GM08714 (cell line): ENCODE data around the gene KRT16.
"Not testable (repeated sequence)": the region's sequence is repeated elsewhere in the genome, so short reads cannot be mapped to it uniquely, and the experiment has no call there.

Experiments
- H3K4me3 ChIP-seq: fragments of 200-500 bp; sonication (Bioruptor generic); 2 replicates; pipeline ENCODE4 v1.5.1; 2014; ENCODE audit warnings: mild to moderate bottlenecking, low read length, inconsistent platforms
- ZNF274 ChIP-seq: IDR thresholded peaks from 2 replicates; pipeline ENCODE4 v1.6.1; 2012; ENCODE audit warnings: mild to moderate bottlenecking, low read depth, low read length

Gene KRT16

GRCh38 chr17:41651625-41652460, 39.3 kb upstream of the KRT16 start:
- H3K4me3 ChIP-seq, result no peak overlapping the region
- no peak for TF ChIP-seq ZNF274

GRCh38 chr17:41650794-41651624, 38.4 kb upstream of the KRT16 start:
- TF ChIP-seq ZNF274, result no peak
- no peak overlapping the region for H3K4me3 ChIP-seq

- TF ChIP-seq ZNF274, result no peak
Observed at GRCh38 chr17:41649923-41650519, 37.5 kb upstream of the KRT16 start.

GRCh38 chr17:41648411-41649195, 36.0 kb upstream of the KRT16 start:
- no peak overlapping the region for H3K4me3 ChIP-seq
- TF ChIP-seq ZNF274, result no peak

More at GRCh38 chr17:41649923-41650519, 37.5 kb upstream of the KRT16 start:
- H3K4me3 ChIP-seq, result no peak overlapping the region

- no peak overlapping the region for H3K4me3 ChIP-seq
- no peak for TF ChIP-seq ZNF274
Observed at GRCh38 chr17:41647940-41648410, 35.4 kb upstream of the KRT16 start.

GRCh38 chr17:41647038-41647813, 34.7 kb upstream of the KRT16 start:
- TF ChIP-seq ZNF274, result no peak
- no peak overlapping the region for H3K4me3 ChIP-seq

- H3K4me3 ChIP-seq, result no peak overlapping the region
- TF ChIP-seq ZNF274, result no peak
Observed at GRCh38 chr17:41642252-41643156, 29.9 kb upstream of the KRT16 start.

- H3K4me3 ChIP-seq, result not testable (repeated sequence)
Observed at GRCh38 chr17:41640596-41640995, 28.0 kb upstream of the KRT16 start.

DNA sequence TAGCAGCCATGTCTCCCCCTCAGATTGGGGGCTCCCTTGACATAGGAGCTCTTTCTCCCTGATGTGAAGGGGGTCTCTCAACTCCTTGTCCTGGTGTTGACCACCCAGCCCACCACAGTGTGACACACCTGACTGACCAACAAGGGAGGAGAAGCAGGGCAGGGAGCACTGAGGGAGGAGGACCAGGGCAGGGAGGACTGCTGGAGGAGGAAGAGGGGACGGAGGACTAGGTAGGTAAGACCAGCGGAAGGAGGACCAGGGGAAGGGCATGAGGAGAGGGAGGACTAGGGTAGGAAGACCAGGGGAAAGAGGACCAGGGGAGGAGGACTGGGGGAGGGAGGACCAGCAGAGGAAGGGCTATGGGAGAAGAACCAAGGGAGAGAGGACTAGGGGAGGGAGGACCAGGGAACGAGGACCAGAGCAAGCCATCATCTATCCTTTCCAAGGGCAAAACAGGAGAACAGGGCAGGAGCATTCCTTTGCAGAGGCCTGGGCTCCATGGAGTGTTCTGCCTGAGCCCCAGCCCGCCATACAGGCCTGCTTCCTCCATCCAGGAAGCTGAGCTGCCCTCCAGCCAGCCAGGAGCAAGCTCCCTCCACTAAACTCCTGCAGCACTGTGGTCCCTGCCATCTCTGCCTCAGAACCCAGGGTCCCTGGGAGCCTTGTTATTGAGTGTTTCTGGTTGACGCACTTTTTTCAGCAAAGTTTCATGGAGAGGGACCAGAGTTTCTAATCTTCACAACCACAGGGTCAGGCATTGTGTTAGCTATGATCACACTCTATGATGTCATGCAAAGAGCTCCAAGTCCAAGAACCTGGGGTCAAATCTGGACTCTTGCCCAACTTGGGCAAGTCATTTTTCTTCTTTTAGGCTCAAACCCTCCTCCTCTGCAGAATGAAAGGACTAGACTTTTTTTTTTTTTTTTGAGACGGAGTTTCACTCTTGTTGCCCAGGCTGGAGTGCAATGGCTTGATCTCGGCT, 27.2 kb upstream of the KRT16 start:
- TF ChIP-seq ZNF274, result no peak
- H3K4me3 ChIP-seq, result no peak overlapping the region

- no peak overlapping the region for H3K4me3 ChIP-seq
- no peak for TF ChIP-seq ZNF274
Observed at GRCh38 chr17:41638941-41639340, 26.4 kb upstream of the KRT16 start.

DNA sequence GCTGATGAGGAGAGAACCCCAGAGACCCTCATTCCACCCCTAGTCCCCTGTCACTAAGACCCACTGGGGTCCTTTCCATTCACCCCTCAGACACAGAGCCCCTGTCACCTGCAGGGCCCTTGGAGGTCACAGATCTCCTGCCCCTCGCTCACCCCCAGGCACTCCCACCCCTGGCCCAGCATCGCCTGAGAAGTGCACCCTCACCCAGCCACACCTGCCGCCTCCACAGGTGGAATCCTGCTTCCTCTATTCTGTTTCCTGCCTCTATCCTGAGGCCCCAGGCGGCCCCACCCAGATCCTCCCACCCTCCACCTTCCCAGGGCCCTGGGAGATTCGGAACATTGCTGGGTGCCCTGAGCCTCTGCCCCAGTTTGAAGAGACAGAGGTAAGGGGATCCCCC, 25.6 kb upstream of the KRT16 start:
- TF ChIP-seq ZNF274, result no peak
- H3K4me3 ChIP-seq, result no peak overlapping the region
